Right hindlimb (tissue), 1 donor: Measurements from ENCODE around the gene SMIM28.
"Not testable (repeated sequence)": the region's sequence is repeated elsewhere in the genome, so short reads cannot be mapped to it uniquely, and the experiment has no call there.

Experiments used
- DNase-seq: peaks from one replicate; pipeline ENCODE4 v3.0.0-alpha.2; 2018

SMIM28 gene

GRCh38 chr6:138377844-138378243, at the start of gene SMIM28:
SMIM28 (plus strand) TSS chr6:138377905; CDS start chr6:138378073, 168 bp downstream.
- no peak for DNase-seq

- DNase-seq, result no peak
Measured at GRCh38 chr6:138328210-138328609, 49.5 kb upstream of the SMIM28 start.

GRCh38 chr6:138330763-138331162, 46.9 kb upstream of the SMIM28 start:
- DNase-seq, result no peak

DNA sequence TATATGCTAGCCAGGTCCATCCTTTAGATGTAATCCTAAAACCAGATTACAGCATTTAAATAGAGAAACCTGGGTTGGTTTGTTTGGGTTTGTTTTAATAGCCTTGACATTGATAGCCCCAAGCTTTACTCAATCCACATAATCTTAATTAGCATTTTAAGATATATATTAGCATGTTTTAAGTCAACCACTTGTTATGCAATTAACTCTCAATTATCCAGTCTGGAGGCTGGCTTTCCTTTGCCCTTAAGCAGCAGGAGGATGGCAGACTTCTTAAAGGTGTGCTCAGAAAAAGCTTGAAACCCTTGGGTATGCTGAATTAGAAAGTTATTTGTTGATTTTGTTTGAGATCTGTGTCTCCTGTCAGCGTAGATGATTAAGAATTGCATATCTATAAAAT, 46.3 kb upstream of the SMIM28 start:
- DNase-seq, result no peak

- no peak for DNase-seq
Measured at GRCh38 chr6:138331984-138332383, 45.7 kb upstream of the SMIM28 start.

DNA sequence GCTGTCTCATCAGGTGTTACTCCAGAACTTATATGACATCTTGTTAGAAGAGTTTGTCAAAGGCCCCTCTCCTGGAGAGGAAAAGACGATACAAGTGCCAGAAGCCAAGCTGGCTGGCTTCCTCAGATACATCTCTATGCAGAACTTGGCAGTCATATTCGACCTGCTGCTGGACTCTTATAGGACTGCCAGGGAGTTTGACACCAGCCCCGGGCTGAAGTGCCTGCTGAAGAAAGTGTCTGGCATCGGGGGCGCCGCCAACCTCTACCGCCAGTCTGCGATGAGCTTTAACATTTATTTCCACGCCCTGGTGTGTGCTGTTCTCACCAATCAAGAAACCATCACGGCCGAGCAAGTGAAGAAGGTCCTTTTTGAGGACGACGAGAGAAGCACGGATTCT, 43.7 kb upstream of the SMIM28 start:
- no peak for DNase-seq

DNA sequence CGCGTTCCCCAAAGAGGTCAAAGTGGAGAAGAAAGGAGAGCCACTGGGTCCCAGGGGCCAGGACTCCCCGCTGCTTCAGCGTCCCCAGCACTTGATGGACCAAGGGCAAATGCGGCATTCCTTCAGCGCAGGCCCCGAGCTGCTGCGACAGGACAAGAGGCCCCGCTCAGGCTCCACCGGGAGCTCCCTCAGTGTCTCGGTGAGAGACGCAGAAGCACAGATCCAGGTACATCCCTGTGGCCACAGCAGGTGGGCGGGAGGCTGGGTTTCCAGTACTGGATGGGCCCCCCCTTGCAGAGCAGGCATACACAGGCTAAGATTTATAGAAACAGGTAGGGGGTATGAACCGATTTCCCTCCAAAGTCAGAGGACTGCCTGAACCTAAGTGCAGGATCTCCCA, 42.7 kb upstream of the SMIM28 start:
- no peak for DNase-seq

DNA sequence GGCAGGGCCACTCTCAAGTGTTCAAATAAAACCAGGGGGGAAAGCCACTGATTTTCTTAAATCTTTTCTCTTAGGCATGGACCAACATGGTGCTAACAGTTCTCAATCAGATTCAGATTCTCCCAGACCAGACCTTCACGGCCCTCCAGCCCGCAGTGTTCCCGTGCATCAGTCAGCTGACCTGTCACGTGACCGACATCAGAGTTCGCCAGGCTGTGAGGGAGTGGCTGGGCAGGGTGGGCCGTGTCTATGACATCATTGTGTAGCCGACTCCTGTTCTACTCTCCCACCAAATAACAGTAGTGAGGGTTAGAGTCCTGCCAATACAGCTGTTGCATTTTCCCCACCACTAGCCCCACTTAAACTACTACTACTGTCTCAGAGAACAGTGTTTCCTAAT, 41.5 kb upstream of the SMIM28 start:
- DNase-seq, result no peak

GRCh38 chr6:138337076-138337475, 40.6 kb upstream of the SMIM28 start:
- DNase-seq, result no peak

GRCh38 chr6:138339024-138339423, 38.7 kb upstream of the SMIM28 start:
- no peak for DNase-seq

DNA sequence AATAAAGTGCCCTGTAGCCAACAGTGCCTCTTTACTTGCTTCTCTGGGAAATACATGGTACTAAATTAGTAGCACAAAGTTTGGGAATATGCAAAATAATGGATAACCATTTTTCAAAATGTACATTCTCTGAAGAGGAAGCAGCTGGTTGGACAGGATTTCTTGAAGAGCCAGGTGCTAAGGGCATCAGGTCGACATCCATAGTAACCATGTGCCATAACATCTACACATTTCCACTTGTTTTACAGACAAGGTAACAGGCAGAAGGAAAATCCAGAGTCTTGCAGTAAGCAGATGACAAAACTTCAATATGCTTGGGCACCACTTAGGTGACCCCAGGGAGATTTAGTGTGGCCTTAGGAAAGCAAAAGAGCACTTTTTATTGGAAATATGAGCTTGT, 36.5 kb upstream of the SMIM28 start:
- DNase-seq, result no peak

DNA sequence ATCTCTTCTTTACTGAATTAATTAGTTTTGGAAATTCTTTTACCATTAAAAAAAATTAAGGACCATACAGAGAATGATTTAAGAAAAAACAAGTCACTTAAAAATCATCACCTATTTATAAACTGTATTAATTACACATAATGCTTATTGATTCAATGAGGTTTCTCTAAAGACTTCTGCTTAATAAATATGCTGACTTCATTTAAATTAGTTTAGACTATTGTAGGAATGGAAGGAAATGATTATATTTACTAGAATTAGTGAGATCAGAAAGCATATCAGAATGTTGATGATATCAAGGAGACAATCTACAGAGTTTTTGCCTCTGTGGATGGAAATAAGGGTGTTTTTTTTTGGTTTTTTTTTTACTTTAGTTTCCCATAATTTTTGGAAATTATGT, 34.6 kb upstream of the SMIM28 start:
- no peak for DNase-seq

- no peak for DNase-seq
Measured at GRCh38 chr6:138345565-138346285, 32.0 kb upstream of the SMIM28 start.

GRCh38 chr6:138346302-138347195, 31.2 kb upstream of the SMIM28 start:
- DNase-seq, result no peak

DNA sequence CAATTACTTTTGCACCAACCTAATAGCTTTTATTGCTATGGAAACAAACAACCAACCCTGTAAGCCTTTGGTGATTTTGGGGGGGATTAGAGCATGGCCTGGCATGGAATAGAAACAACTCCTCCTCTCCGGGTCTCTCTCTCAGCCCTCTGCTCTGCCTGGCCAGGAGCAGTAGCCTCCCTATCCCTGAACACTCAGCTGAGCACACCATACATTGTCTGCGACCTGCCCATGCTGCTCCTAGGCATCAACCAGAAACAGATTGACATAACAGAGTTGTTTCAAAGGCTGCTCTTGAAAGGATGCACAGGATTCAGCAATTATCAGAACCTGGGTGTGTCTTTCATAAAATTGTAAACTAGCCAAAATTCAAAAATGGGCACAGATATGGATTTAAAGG, 29.8 kb upstream of the SMIM28 start:
- DNase-seq, result no peak

- no peak for DNase-seq
Measured at GRCh38 chr6:138349891-138350290, 27.8 kb upstream of the SMIM28 start.

- DNase-seq, result no peak
Measured at GRCh38 chr6:138357928-138358327, 19.8 kb upstream of the SMIM28 start.

GRCh38 chr6:138368684-138369083, 9.0 kb upstream of the SMIM28 start:
- DNase-seq, result not testable (repeated sequence)

- DNase-seq, result no peak
Measured at GRCh38 chr6:138370631-138371451, 6.9 kb upstream of the SMIM28 start.

DNA sequence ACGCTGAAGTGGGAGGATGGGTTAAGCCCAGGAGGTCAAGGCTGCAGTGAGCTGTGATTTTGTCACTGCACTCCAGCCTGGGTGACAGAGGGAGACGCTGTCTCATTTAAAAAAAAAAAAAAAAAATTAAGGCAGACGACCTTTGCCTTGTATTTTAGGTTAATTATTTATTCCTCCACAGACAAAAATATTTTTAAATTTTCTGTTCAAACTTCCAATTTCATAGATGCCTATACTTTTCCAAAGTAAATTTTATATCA, 6.3 kb upstream of the SMIM28 start:
- no peak for DNase-seq

GRCh38 chr6:138371720-138372119, 6.0 kb upstream of the SMIM28 start:
- DNase-seq, result no peak

GRCh38 chr6:138372711-138373463, 4.8 kb upstream of the SMIM28 start:
- no peak for DNase-seq

DNA sequence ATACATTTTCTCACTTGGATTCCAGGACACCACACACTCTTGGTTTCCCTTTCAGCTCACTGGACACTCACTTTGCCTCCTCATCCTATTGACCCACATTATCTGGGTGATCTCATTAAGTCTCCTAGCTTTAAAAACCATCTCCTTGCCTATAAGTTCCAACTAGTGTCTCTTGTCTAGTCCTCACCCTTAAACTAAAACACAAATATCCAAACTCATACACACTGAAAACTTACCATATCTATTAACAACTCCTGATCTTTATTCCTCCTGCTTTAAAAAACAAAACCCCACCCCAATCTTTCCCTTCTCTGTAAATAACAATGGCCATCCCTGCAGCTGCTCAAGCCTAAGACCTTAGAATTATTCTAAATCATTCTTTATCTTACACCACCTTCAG, 3.5 kb upstream of the SMIM28 start:
- DNase-seq, result no peak
